Measurements from ENCODE around the gene MAP2K3.
A peak's percentile ranks its signal among the peaks of the same experiment; 100 is the strongest.

Gene MAP2K3

DNA sequence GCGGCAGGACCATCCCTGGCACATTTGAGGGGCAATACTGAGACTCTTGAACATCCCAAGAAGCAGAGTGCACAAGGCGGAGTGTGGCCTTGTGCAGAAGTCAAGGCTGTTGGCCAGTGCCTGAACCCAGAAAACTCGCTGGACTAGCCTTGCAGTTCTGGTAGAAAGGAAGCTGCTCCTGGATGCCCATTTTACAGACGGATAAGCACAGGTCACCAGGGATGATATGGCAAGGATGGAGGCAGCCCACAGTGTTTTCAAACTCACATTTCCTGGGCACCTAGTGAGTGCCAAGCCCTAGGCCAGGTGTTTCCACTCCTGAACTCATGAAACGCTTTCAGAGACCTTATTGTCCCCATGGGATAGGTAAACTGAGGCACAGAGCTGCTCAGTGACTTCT lies 1.7 kb upstream of the MAP2K3 start:
- TF ChIP-seq, protein P1, sequence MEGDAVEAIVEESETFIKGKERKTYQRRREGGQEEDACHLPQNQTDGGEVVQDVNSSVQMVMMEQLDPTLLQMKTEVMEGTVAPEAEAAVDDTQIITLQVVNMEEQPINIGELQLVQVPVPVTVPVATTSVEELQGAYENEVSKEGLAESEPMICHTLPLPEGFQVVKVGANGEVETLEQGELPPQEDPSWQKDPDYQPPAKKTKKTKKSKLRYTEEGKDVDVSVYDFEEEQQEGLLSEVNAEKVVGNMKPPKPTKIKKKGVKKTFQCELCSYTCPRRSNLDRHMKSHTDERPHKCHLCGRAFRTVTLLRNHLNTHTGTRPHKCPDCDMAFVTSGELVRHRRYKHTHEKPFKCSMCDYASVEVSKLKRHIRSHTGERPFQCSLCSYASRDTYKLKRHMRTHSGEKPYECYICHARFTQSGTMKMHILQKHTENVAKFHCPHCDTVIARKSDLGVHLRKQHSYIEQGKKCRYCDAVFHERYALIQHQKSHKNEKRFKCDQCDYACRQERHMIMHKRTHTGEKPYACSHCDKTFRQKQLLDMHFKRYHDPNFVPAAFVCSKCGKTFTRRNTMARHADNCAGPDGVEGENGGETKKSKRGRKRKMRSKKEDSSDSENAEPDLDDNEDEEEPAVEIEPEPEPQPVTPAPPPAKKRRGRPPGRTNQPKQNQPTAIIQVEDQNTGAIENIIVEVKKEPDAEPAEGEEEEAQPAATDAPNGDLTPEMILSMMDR (IDR thresholded peaks at IDR 0.05; ENCODE audit: low read length, missing control alignments) = no peak

DNA sequence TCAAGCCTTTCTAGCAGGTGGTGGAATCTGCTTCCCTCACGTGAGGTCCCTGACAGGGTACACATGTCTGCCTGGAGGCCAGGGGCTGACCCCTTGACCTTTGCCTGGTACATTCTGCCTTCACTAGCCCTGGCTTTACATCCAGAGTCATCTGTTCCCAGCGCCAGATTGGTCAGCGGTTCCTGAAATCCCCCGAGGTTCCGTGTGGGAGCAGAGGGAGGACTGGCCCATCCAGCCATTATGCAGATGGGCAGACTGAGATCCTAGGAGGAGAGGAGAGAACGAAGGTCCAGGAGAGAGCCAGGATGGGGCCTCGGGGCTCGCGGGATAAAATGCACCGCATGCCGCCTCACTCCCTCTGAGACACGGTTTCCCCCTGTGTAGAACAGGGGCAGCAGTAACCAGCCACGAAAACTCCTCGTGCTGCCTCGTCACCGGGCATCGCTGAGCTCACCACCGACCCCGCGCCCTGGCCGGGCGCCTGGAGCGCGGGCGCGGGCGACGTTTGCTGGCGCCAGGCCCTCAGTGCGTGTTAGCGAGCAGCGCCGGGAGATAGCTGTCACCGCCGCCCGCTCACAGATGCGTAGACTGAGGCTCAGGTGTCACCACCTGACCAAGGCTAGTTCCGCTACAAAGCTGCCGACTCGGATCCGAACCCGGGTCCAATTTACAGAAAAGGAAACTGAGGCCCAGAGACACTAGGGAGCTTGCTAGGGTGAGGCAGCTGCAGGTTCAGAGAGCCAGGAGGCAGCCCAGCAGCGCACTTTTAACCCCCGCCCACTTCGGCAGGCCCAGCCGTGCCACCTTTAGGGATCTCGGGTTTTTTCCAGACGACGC lies 811 bp upstream of the MAP2K3 start:
- DNase-seq (ENCODE audit: low read depth) = no peak
- H3K4me3 ChIP-seq (replicated peaks; ENCODE audit: low read depth, low read length) = peak overlapping the region; percentile 53
- TF ChIP-seq, protein P1 (IDR thresholded peaks at IDR 0.05; ENCODE audit: low read length, missing control alignments) = no peak

More for the DNA sequence above, 1.7 kb upstream of the MAP2K3 start:
- no peak overlapping the region for H3K4me3 ChIP-seq (replicated peaks; ENCODE audit: low read depth, low read length)
- no peak for DNase-seq (ENCODE audit: low read depth)

DNA sequence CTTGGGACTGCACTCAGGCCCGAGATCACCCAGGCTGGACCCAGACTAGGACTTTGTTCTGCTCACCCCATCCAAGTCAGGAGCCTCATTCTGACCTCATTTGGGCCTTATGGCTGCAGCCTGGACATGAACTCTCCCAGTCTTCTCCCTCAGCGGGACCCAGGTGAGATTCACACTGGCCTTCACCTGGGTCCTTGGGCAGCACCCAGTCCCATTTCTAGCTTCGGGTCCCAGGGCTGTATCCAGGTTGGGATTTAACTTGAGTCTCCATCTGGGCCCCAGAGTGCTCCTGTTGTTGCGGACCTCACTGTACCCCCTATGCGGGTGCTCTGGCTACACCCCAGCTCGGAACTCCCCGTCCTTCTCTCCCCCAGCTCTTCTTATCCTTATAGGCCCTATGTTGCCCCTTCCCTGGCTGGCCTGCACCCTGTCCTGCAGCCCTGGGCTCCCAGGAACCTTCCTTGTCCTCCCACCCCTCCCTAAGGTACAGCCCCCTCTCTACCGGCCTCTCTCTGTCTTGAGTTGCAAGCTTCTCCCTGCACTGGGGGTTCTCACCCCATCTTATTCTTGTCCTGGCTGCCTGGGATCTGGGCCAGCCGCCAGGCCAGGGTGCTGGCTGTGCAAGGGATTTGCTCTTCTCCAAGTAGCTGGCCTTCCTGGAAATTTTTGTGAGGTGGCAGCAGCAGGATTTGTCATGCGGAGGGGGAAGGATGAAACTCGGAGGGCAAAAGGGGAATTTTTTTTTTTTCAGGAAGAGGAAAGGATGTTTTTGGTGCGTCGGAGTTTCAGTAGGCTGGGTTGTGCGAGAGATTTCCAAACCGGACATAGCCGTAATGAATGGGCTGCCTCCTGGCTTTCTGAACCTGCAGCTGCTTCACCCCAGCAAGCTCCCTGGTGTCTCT lies 904 bp downstream of the MAP2K3 start:
- H3K4me3 ChIP-seq (replicated peaks; ENCODE audit: low read depth, low read length) = peak overlapping the region; percentile 72
- DNase-seq (ENCODE audit: low read depth) = peak; percentile 79
- TF ChIP-seq, protein P1 (IDR thresholded peaks at IDR 0.05; ENCODE audit: low read length, missing control alignments) = peak; percentile 18

GRCh38 chr17:21286066-21286770 lies 1.7 kb downstream of the MAP2K3 start:
- H3K4me3 ChIP-seq (replicated peaks; ENCODE audit: low read depth, low read length) = peak overlapping the region; percentile 72
- TF ChIP-seq, protein P1 (IDR thresholded peaks at IDR 0.05; ENCODE audit: low read length, missing control alignments) = no peak
- DNase-seq (ENCODE audit: low read depth) = peak; percentile 99

- TF ChIP-seq, protein P1 (IDR thresholded peaks at IDR 0.05; ENCODE audit: low read length, missing control alignments) = no peak
- peak overlapping the region; percentile 72 for H3K4me3 ChIP-seq (replicated peaks; ENCODE audit: low read depth, low read length)
- no peak for DNase-seq (ENCODE audit: low read depth)
These were observed 2.6 kb downstream of the MAP2K3 start for GRCh38 chr17:21286909-21287702.
